ACHN (cell line): Measurements from ENCODE around the gene RPS6KA3.
A peak's percentile ranks its signal among the peaks of the same experiment; 100 is the strongest.

Source experiments
- DNase-seq: peaks from one replicate; pipeline ENCODE4 v3.0.0-alpha.2; 2015
- in situ Hi-C: cut with HindIII; loops from 2 replicates; pipeline ENCODE4 v1.10.0; 2017; ENCODE audit warnings: low sequenced_read_pairs, low pct_ligation_motif_present, low pct_unique_long_range_greater_than_20kb

Gene RPS6KA3

DNA sequence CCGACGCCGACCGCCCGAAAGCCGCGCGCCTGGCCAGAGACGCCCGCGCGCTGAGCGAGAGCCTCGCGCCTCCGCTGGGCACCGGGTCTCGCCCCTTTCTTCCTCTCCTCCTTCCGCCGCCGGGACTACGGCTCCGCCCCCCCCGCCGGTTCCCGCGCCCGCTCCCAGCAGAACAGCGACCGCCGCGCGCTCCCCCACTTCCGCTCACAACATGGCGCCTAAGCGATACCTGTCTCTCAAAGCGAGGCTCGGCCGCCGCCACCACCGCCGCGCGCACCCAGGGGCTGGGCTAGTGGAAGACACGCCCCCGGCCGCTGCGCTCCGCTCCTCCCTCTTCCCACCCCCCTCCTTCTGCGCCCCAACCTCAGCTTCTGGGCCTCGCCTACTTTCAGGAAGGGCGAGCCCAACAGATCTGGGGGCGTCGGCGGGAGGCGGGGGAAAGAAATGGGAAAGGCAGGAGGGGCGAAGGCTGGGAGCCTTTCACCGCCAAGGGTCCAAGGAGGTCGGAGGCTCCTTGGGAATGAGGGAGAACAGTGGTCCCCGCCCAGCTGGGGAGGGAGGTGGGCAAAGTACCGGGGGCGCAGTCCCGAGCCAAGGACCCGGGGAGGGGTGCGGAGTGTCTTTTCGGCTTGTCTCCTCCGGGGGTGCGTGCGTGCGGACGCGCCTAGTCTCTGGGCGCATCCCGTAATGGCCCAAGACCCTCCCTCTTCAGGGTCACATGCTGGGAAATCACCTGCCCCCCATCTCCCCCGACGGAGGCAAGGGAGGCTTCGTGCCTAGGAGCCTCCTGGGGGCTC lies at the start of gene RPS6KA3:
RPS6KA3 (minus strand) TSS at position 100 of the 797 bp plus-strand sequence. CDS start 277 bp downstream, outside the sequence.
- in situ Hi-C loops: no loop called here

DNA sequence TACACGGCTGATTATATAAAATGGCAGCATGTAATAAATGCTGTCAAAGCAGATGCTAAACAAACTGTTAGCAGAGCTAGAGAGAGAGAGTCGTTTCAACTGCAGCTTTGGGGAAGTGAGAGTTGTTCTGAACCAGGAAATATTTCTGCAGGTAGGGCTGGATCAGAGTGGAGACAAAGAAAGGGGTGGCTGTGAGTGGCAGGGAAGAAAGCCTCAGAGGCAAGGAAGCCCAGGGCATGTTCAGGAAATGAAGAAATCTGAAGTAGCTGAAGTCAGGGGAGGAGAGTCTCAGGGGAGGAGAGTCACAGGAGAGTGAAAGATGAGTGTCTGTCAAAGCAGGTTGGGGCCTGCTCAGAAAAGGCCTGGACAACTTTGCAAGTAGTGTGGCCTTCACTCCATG lies 48.4 kb upstream of the RPS6KA3 start:
- DNase-seq: no peak
- in situ Hi-C loops: no loop called here

More for the DNA sequence above, at the start of gene RPS6KA3:
- DNase-seq: peak; percentile 74

DNA sequence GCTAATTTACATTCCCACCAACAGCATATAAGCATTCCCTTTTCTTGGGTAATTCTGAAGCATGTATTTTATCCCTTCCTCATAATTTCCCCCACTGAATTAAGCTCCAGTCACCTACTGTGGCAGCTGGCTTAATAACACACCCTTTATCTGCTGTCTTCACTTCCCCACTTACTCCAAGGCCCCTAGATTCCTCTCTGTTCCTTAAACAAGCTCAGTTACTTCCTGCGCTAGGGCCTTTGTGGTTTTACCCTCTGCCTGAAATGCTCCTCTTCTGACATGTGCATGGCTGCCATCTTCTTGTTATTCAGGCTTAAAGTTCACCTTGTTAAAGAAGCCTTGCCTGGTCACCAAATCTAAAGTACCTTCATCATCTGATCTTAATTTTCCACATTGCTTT lies 47.2 kb upstream of the RPS6KA3 start:
- in situ Hi-C loops: no loop called here
- DNase-seq: no peak

DNA sequence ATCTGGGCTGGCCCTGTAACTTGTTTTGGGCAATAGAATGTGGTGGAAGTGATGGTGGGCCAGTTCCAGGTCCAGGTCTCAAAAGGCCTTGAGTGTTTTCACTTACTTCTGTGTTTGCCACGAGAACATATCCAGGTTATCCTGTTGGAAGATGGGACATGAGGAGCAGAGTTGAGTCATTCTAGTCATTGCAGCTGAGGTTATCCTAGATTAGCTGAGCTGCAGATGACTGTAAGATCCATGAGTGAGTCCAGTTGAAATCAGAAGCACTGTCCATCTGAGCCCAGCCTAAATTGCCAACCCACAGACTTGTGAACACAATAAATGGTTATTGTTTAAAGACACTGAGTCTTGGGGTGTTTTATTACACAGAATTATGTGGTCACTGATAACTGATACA lies 45.3 kb upstream of the RPS6KA3 start:
- in situ Hi-C loops: no loop called here
- DNase-seq: no peak

DNA sequence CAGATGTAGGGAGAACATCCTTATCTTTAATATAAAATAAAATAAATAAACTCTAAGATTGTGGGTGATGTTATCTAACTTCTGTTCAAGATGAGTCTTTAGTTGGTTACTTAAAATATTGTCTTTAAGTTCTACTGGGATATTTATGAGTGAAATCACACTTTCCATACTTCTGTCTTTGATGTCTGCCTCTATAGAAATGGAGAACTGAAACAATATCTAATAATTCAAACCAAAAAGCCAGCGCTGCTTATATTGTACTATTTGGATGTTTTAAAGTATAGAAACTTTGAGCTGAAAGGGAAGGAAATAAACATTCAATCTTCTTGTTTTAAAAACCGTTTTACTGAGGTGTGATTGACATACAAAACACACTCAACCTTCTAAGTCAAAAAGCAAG lies 44.8 kb upstream of the RPS6KA3 start:
- in situ Hi-C loops: no loop called here
- DNase-seq: no peak

DNA sequence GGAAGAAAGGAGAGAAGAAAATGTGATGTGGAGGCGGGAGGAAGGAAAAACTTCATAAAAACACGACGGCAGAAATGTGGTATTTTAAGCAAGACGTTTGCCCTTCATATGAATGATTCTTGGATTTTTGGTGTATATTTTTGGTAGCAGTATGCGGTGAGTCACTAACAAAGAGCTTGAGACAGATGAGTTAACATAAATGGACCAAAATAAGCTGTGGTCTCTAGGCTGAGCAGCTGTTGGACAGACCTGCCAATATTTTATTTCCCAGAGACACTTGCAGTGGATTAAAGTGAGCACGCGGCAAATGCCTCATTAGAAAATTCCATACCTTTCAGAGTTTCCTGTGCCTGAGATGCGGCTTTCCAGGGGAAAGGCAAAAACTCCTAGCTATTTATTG lies 43.1 kb upstream of the RPS6KA3 start:
- in situ Hi-C loops: no loop called here
- DNase-seq: no peak

DNA sequence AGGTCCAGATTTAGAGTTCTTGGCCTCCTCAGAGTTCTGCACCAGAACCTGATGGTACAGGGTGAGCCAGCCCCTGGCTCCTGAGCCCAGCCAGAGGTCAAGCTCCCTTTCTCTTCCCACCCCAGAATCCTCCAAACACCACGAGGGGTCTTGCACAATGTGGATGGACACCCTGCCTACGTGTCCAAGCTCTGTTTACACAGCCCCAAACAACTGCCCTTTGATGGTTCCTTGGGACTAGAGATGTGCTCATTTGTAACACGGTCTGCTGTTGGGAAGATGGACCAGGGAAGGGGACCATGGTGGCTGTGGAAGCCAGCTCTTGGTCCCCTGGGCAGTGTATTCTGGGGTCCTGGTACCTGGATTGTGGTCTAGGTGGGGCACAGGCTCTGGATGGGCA lies 40.0 kb upstream of the RPS6KA3 start:
- in situ Hi-C loops: no loop called here
- DNase-seq: no peak

DNA sequence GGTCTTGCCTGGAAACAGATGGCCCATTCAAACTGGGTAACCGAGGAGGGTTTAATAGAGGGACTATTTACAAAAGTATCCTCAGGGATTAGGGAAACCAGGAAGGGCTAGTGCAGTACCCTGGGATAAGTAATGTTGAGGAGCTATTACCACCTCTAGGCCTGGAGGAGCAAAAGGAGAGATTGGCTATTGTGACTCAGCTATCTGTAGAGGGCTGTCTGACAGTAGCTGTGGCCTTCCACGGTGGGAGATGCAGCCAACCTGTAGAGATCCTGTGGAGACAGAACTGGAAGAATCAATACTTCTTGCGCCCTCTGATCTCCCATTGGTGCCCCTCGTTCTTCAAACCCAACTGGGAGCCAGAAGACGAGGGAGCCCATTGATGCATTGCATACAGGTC lies 34.1 kb upstream of the RPS6KA3 start:
- no peak for DNase-seq
- in situ Hi-C loops: no loop called here

DNA sequence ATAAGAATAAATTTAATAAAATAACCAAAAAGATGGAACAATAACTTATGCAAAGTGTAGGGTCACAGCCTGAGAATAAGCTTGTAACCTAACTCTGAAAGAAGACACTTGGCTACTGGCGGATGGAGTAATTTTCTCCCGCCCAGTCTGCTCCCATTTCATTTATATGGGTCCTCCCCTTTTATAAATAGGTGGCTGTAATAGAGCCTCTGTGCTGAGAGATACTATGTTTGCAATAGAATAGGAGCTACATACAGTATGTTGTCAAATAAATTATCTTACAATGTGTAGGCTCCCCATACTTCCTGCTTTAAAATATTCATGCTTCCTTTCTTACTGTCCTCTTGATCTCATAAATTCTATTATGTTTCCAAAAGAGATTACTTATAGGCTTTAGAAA lies 28.2 kb upstream of the RPS6KA3 start:
- in situ Hi-C loops: no loop called here
- no peak for DNase-seq

DNA sequence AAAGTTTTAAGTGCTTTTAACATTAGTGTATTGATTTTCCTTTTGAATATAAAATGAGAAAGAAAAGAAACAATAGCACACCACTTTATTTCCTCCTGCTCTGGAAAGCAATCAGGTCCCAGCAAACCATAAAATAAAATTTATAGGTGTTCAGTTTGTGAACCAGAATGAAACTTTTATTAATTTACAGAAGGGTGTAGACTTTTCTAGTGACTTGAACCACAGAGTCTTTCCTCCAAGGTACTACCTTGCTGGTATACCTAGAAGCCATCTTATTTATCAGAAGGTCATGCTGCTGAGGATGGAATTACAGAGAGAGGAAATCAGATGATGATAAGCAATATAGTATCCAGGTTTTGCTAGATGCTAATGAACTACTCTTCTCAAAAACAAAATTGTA lies 27.6 kb upstream of the RPS6KA3 start:
- in situ Hi-C loops: no loop called here
- no peak for DNase-seq

DNA sequence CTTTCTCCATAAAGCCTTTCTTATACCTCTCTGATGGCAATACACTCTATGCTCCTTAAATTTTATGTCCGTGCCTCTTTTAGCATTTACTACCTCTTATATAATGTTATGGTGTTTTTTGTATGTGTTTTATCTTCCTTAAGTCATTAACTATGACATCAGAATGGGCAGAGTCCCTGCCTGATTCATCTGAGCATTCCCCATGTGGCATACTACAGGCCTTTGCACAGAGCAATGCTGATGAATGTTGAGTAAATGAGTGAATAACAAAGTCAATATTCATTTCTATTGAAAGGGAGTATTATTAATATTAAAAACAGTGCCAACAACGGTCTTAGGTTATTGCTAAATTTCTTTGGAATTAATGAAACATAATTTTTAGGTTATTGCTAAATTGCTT lies 18.8 kb upstream of the RPS6KA3 start:
- in situ Hi-C loops: no loop called here
- DNase-seq: no peak

DNA sequence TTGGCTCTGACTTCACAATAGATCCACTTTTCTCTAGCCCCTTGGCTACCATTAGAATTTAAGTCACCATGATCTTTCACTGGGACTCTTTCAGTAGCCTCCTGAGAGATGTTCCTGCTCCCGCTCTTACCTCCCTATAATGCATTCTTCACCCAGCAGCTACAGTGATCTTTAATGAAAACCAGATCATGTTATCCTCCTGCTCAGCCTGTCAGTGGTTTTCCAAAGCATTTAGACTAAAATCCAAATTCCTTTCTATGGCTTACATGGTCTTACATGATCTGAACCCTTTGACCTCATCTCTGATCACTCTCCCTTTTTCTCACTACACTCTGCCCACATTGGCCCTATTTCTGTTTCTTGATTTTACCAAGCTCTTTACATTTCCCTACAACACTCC lies 18.3 kb upstream of the RPS6KA3 start:
- no peak for DNase-seq
- in situ Hi-C loops: no loop called here

DNA sequence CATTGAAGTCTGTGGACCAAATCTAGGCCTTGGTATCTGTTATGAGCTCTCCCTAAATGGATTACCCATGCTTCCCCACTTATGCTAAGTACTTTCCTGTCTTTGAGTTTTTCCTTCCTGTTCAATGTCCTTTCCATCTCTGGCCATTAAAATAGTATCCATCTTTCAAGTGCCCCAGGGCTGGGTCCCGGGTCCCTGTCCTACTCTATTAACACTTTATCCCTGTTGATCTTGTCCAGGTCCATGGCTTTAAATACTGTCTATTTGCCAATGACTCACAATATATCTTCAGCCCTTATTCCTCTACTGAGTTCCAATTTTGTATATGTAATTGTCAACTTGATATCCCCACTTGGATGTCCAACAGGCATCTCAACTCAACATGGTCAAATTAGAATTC lies 17.7 kb upstream of the RPS6KA3 start:
- DNase-seq: no peak
- in situ Hi-C loops: no loop called here

DNA sequence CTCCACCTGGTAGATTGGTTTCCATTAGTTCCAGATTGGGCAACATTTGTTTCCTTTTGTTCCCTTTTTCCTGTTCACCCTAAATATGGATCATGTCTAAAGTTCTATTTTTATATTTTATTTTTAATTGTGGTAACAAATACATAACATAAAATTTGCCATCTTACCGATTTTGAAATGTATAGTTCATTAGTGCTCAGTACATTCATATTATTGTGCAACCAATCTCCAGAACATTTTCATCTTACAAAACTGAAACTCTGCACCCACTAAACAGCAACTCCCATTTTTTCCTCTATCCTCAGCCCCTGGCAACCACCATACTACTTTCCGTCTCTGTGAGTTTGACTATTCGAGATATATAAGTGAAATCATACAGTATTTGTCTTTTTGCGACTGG lies 14.2 kb upstream of the RPS6KA3 start:
- in situ Hi-C loops: no loop called here
- no peak for DNase-seq

DNA sequence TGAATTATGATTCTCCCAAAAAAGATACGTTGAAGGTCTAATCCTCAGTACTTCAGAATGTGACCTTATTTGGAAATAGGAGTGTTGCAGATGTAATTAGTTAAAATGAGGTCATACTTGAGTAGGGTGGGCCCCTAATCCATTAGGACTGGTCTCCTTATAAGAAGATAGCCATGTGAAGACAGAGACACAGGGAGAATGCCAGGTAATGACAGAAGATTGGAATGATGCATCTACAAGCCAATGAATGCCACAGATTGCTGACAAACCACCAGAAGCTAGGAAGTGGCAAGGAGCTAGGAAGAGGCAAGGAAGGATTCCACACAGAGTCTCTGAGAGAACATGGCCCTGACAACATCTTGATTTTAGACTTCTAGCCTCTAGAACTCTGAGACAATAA lies 7.4 kb upstream of the RPS6KA3 start:
- in situ Hi-C loops: no loop called here
- DNase-seq: no peak

DNA sequence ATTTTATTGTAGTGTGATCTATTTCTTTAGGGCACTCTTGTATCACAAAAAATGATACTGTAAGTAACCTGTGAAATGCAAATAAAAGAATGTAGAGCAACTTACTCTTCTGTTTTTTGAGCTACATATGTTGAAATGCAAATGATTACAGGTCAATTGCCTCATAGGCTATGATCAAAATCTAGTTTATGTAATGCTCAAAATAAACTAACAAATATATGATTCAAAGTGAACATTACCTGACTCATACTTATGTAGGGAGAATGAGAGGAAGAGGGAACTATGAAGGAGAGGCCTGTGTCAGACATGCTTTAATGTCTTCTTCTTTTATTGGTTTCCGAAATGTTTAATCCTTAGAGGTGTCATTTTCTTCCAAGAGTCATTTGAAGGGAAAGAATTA lies 5.0 kb upstream of the RPS6KA3 start:
- no peak for DNase-seq
- in situ Hi-C loops: no loop called here

DNA sequence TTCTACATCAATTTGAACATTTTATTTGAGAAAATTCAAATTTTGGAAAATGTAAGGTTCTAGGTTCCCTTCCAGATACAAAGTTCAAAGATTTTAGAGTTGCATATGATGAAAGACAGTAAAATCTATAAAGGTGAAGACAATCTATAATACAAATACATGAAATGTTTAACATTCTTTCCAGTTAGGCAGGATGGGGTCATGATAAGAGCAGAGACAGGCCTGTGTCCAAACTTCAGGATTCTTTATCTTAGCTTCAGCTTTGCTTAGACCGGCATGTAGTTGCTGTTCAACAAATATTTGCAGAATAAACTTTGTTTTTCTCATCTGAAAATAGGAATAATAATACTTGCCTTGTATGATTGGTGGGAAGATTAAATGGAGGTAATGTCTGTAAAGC lies 4.5 kb upstream of the RPS6KA3 start:
- no peak for DNase-seq
- in situ Hi-C loops: no loop called here

DNA sequence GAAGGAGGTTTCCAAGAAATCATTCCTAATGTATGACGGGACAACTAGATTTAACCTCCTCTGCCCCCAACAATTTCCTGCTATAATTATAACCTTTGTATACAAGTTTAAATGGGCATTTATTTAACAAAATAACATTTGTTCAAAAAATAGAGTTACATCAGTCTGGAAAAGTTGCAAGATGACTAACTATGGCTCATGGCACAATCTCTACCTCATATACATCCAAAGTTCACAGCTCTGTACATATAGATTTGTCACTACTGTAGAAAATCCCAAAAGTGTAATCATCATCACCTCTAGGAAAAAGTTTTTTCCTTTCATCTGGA lies 3.8 kb upstream of the RPS6KA3 start:
- in situ Hi-C loops: no loop called here

DNA sequence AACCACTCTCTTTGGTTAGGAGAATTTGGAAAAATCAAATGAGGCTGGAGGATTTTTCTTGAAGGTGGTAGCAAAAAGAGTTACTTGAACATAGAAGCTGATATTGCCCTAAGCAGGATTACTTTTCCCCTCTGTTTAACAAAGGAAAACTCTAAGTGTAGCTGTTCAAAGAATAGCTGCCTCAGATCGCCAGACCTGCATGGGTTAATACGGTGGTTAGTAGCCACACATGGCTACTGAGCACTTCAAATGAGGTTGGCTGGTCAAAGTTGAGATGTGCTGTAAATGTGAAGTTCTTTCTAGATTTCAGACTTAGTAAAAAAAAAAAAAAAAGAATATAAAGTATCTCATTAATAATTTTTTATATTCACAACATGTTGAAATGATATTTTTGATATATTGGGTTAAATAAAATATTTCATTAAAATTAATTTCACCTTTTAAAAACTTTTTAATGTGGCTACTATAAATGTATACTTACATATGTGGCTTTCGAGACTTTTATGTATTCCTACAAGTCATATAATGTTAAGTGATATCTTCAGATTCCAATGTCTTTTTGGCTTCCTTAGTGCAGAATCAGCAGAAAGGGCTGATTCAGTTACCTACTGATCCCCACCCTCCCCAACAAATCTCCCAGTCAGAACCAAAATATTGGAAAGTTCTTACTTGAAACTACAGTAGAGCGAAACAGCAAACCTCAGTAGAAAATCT lies 3.3 kb upstream of the RPS6KA3 start:
- in situ Hi-C loops: no loop called here
- DNase-seq: no peak

More for the DNA sequence above, 3.8 kb upstream of the RPS6KA3 start:
- DNase-seq: no peak
